Karpas-422 (cell line): ENCODE measurements around the gene AMIGO2. TPM values are rescaled to one million over a fixed set of nuclear protein-coding genes. Genes with fewer than 3 reads are reported as not detected.
"Not testable (repeated sequence)": the region's sequence is repeated elsewhere in the genome, so short reads cannot be mapped to it uniquely, and the experiment has no call there.

ENCODE experiments used
- DNase-seq: peaks from one replicate; pipeline ENCODE4 v3.0.0-alpha.2; 2015
- H2AFZ ChIP-seq: fragments of 200-600 bp; sonication (generic); 2 replicates; pipeline ENCODE4 v1.6.1; 2014; ENCODE audit warnings: antibody characterized with exemption, low read length, mixed read lengths
- H3K27ac ChIP-seq: fragments of 200-600 bp; sonication (generic); 2 replicates; pipeline ENCODE4 v1.5.1; 2014; ENCODE audit warnings: mild to moderate bottlenecking, low read length, moderate library complexity
- H3K27me3 ChIP-seq: fragments of 200-600 bp; sonication (generic); 2 replicates; pipeline ENCODE4 v1.6.1; 2014; ENCODE audit warnings: low read length, mixed read lengths
- H3K36me3 ChIP-seq: fragments of 200-600 bp; sonication (generic); 2 replicates; pipeline ENCODE4 v1.6.1; 2014; ENCODE audit warnings: low read length, mixed read lengths; ENCODE audit not compliant: insufficient read depth
- H3K4me1 ChIP-seq: fragments of 200-600 bp; sonication (generic); 2 replicates; pipeline ENCODE4 v1.6.1; 2014; ENCODE audit warnings: mild to moderate bottlenecking, low read length, mixed read lengths
- H3K4me2 ChIP-seq: fragments of 200-600 bp; sonication (generic); 2 replicates; pipeline ENCODE4 v1.6.1; 2014; ENCODE audit warnings: low read length, low read depth, mild to moderate bottlenecking; ENCODE audit not compliant: poor library complexity, severe bottlenecking
- H3K4me3 ChIP-seq: fragments of 200-600 bp; sonication (generic); 2 replicates; pipeline ENCODE4 v1.5.1; 2014; ENCODE audit warnings: mild to moderate bottlenecking, antibody characterized with exemption, low read length, mixed read lengths
- H3K79me2 ChIP-seq: fragments of 200-600 bp; sonication (generic); 2 replicates; pipeline ENCODE4 v1.6.1; 2014; ENCODE audit warnings: mild to moderate bottlenecking, low read length, mixed read lengths
- H3K9ac ChIP-seq: fragments of 200-600 bp; sonication (generic); 2 replicates; pipeline ENCODE4 v1.6.0; 2014; ENCODE audit warnings: low read length
- H3K9me2 ChIP-seq: fragments of 200-600 bp; sonication (generic), shearing (Covaris generic); replicated peaks from 2 replicates; pipeline ENCODE4 v1.6.0; 2014; ENCODE audit warnings: mild to moderate bottlenecking, low read length, moderate library complexity; ENCODE audit not compliant: insufficient read depth
- H3K9me3 ChIP-seq: fragments of 300-700, 200-600 bp; sonication (generic); 2 replicates; pipeline ENCODE4 v1.6.1; 2014; ENCODE audit warnings: low read length, mixed read lengths
- H4K20me1 ChIP-seq: fragments of 200-600 bp; sonication (generic); 2 replicates; pipeline ENCODE4 v1.6.1; 2014; ENCODE audit warnings: mild to moderate bottlenecking, antibody characterized with exemption, low read length, low read depth; ENCODE audit not compliant: insufficient read depth
- total RNA-seq: library from RNA; depleted of rRNA; stranded (reverse); fragments of >200 nt; shearing (Covaris generic); gene quantifications from 2 replicates; pipeline ENCODE4 v1.2.3, GENCODE V29; 2014; ENCODE audit warnings: low replicate concordance

The AMIGO2 gene
- total RNA-seq, 1 experiment from 2014 or later: 1.8 TPM

GRCh38 chr12:47066278-47067025 is 13.3 kb downstream of the AMIGO2 start:
- Histone ChIP-seq H3K9ac (no peak overlapping the region), H3K4me1 (no peaks in the 10 kb centered on the region), H3K9me2 (no peaks in the 10 kb centered on the region), H2AFZ (no peak overlapping the region), H4K20me1 (no peaks in the 10 kb centered on the region), H3K27me3 (no peaks in the 10 kb centered on the region), H3K4me3 (no peak overlapping the region), H3K9me3 (no peaks in the 10 kb centered on the region), H3K79me2 (no peaks in the 10 kb centered on the region), H3K36me3 (no peaks in the 10 kb centered on the region), H3K27ac (no peak overlapping the region), H3K4me2 (no peak overlapping the region)
- DNase-seq: no peak

GRCh38 chr12:47065546-47065945 is 14.2 kb downstream of the AMIGO2 start:
- Histone ChIP-seq H3K27me3 (no peaks in the 10 kb centered on the region), H3K4me3 (no peak overlapping the region), H3K79me2 (no peaks in the 10 kb centered on the region), H3K36me3 (no peaks in the 10 kb centered on the region), H2AFZ (no peak overlapping the region), H3K9me3 (no peaks in the 10 kb centered on the region), H4K20me1 (no peaks in the 10 kb centered on the region), H3K4me1 (no peaks in the 10 kb centered on the region), H3K9me2 (no peaks in the 10 kb centered on the region), H3K9ac (no peak overlapping the region), H3K27ac (no peak overlapping the region), H3K4me2 (no peak overlapping the region)
- DNase-seq: no peak

- not testable (repeated sequence) for H3K9me2 ChIP-seq, H4K20me1 ChIP-seq, H3K9me3 ChIP-seq, H3K4me2 ChIP-seq, H2AFZ ChIP-seq, H3K4me1 ChIP-seq, H3K27me3 ChIP-seq, H3K36me3 ChIP-seq, H3K9ac ChIP-seq, H3K79me2 ChIP-seq, H3K27ac ChIP-seq, H3K4me3 ChIP-seq, DNase-seq
Observed at GRCh38 chr12:47058640-47059039, 21.1 kb downstream of the AMIGO2 start.

GRCh38 chr12:47056944-47057343 is 22.8 kb downstream of the AMIGO2 start:
- not testable (repeated sequence) for H3K27me3 ChIP-seq, H3K4me2 ChIP-seq, H4K20me1 ChIP-seq, H3K36me3 ChIP-seq, H3K27ac ChIP-seq, H3K9ac ChIP-seq, H3K4me3 ChIP-seq, H3K4me1 ChIP-seq, H3K9me2 ChIP-seq, H3K79me2 ChIP-seq, H2AFZ ChIP-seq, H3K9me3 ChIP-seq, DNase-seq

GRCh38 chr12:47055856-47056255 is 23.9 kb downstream of the AMIGO2 start:
- not testable (repeated sequence) for H3K36me3 ChIP-seq, H2AFZ ChIP-seq, H3K9me3 ChIP-seq, H3K9me2 ChIP-seq, H3K79me2 ChIP-seq, DNase-seq, H3K4me3 ChIP-seq, H3K9ac ChIP-seq, H3K27ac ChIP-seq, H4K20me1 ChIP-seq, H3K27me3 ChIP-seq, H3K4me2 ChIP-seq
- peaks cover 16% of the 10 kb centered on the region for H3K4me1 ChIP-seq

- no peaks in the 10 kb centered on the region for H3K27me3 ChIP-seq
- H3K36me3 ChIP-seq: no peaks in the 10 kb centered on the region
- no peak for DNase-seq
- no peaks in the 10 kb centered on the region for H3K9me2 ChIP-seq
- peaks cover 18% of the 10 kb centered on the region for H3K4me1 ChIP-seq
- H4K20me1 ChIP-seq: no peaks in the 10 kb centered on the region
- H3K4me2 ChIP-seq: no peak overlapping the region
- H3K27ac ChIP-seq: no peak overlapping the region
- H3K79me2 ChIP-seq: no peaks in the 10 kb centered on the region
- H3K4me3 ChIP-seq: no peak overlapping the region
- no peak overlapping the region for H3K9ac ChIP-seq
- H3K9me3 ChIP-seq: peaks cover 4% of the 10 kb centered on the region; the same call in 1 of the 2 replicates
- peak overlapping the region; percentile 10; the same call in 1 of the 2 replicates for H2AFZ ChIP-seq
Observed at GRCh38 chr12:47054659-47055058, 25.1 kb downstream of the AMIGO2 start.

GRCh38 chr12:47053961-47054360 is 25.8 kb downstream of the AMIGO2 start:
- Histone ChIP-seq H2AFZ (no peak overlapping the region), H3K27ac (no peak overlapping the region), H4K20me1 (no peaks in the 10 kb centered on the region), H3K4me1 (peaks cover 18% of the 10 kb centered on the region), H3K27me3 (no peaks in the 10 kb centered on the region), H3K79me2 (no peaks in the 10 kb centered on the region), H3K9me3 (peaks cover 4% of the 10 kb centered on the region; the same call in 1 of the 2 replicates), H3K4me3 (no peak overlapping the region), H3K4me2 (no peak overlapping the region), H3K36me3 (no peaks in the 10 kb centered on the region), H3K9me2 (no peaks in the 10 kb centered on the region), H3K9ac (no peak overlapping the region)
- no peak for DNase-seq

GRCh38 chr12:47052274-47052673 is 27.5 kb downstream of the AMIGO2 start:
- Histone ChIP-seq H3K79me2 (no peaks in the 10 kb centered on the region), H3K27me3 (no peaks in the 10 kb centered on the region), H3K4me2 (no peak overlapping the region), H4K20me1 (no peaks in the 10 kb centered on the region), H3K36me3 (no peaks in the 10 kb centered on the region), H3K9ac (no peak overlapping the region), H3K4me3 (no peak overlapping the region), H2AFZ (no peak overlapping the region), H3K9me2 (no peaks in the 10 kb centered on the region), H3K9me3 (peaks cover 4% of the 10 kb centered on the region; the same call in 1 of the 2 replicates), H3K4me1 (peaks cover 18% of the 10 kb centered on the region), H3K27ac (no peak overlapping the region)
- no peak for DNase-seq
